ENCODE results near the gene AMPD2. TPM values are rescaled to one million over a fixed set of nuclear protein-coding genes. Genes with fewer than 3 reads are reported as not detected.

AMPD2 gene
- total RNA-seq, 5 donors from 2014 or later (not counting 1 experiment from before 2014, with no cell fraction given) = 90.2 to 285 (median 100) TPM

DNA sequence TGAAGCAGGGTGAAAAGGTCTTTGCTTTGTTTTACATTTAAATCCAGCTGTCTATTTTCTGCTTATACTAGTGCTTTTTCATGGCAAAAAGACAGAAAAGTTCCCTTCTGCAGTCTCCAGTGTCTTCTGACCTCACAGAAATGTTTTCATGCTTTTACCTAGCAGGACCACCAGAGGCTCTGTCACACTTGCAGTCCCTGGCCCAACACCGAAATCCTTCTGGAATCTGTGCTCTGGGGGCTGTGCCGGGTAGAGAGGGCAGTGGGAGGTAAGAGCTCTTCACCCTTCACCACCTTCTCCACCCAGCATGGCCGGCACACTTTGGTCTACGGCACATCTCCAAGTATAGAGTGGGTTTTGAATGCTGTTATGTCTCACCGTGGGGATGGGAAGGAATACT is 21.0 kb upstream of the AMPD2 start:
- H3K36me3 ChIP-seq (ENCODE audit: control insufficient read depth in 2 of 2, extremely low read depth in 1 of 2, insufficient read depth in 1 of 2, low read length in 1 of 2) = peaks cover 0 to 17% of the 10 kb centered on the region in 2 donors
- no CpG with 5 or more reads among the region's 5 CpGs for WGBS (ENCODE audit: insufficient coverage)

DNA sequence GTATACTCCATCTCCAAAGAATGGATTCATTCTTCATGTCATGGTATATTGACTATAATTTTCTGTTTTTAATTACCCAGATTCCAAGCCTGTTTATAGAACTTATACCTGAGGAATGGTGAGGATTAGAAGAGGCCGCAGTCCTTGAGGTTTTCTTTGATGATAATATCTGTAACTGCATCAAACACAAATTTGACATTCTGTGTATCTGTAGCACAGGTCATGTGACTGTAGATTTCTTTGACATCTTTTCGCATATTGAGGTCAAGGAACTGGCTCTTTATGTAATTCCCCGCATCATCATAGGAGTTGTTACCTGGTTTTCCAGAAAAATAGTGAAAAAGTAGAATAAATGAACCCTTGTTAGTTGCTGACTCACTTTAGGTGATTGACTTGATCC is 16.4 kb upstream of the AMPD2 start:
- DNase-seq = peak in 1 of 35 experiments; percentile 39
- no peak overlapping the region for H3K4me3 ChIP-seq (ENCODE audit: control insufficient read depth in 1 of 2, extremely low read depth in 1 of 2, low read length in 1 of 2)
- no peaks in the 10 kb centered on the region for H3K27me3 ChIP-seq (replicated peaks in 1 of 2; ENCODE audit: control insufficient read depth in 2 of 2, extremely low read depth in 1 of 2, insufficient read depth in 2 of 2, low read length in 1 of 2)
- H3K4me3 Mint-ChIP-seq = no peak overlapping the region
- peak in 3 of 4 experiments; percentile 26 to 81 (median 61) for ATAC-seq (replicated peaks in 1 of 4)
- no peaks in the 10 kb centered on the region for H3K27me3 Mint-ChIP-seq
- H3K4me1 Mint-ChIP-seq = peaks cover 20 to 25% (median 22%) of the 10 kb centered on the region in 3 donors
- H3K9me3 ChIP-seq = no peaks in the 10 kb centered on the region
- no CpG with 5 or more reads among the region's 3 CpGs for WGBS (ENCODE audit: insufficient coverage)
- CTCF ChIA-PET = no interaction called here
- peaks cover 8% of the 10 kb centered on the region for H3K36me3 Mint-ChIP-seq
- POLR2A ChIA-PET = no interaction called here
- H3K36me3 ChIP-seq (ENCODE audit: control insufficient read depth in 2 of 2, extremely low read depth in 1 of 2, insufficient read depth in 1 of 2, low read length in 1 of 2) = no peaks in the 10 kb centered on the region
- no peak overlapping the region for H3K27ac ChIP-seq (ENCODE audit: low read length)
- H3K27ac Mint-ChIP-seq = peak overlapping the region in 1 of 2 donors; percentile 67
- H3K9me3 Mint-ChIP-seq = no peaks in the 10 kb centered on the region
- peaks cover 0 to 7% of the 10 kb centered on the region in 2 experiments for H3K4me1 ChIP-seq (ENCODE audit: control insufficient read depth in 1 of 2, extremely low read depth in 1 of 2, insufficient read depth in 2 of 2, low read length in 2 of 2)

More for the DNA sequence above, 21.0 kb upstream of the AMPD2 start:
- ATAC-seq (replicated peaks in 1 of 4) (no peak), DNase-seq (no peak)
- Mint-ChIP-seq H3K36me3 (peaks cover 24% of the 10 kb centered on the region), H3K4me3 (no peak overlapping the region), H3K27me3 (no peaks in the 10 kb centered on the region), H3K9me3 (no peaks in the 10 kb centered on the region), H3K27ac (peak overlapping the region in 1 of 2 donors; percentile 22), H3K4me1 (peaks cover 18 to 22% (median 18%) of the 10 kb centered on the region in 3 donors)
- Histone ChIP-seq H3K4me1 (ENCODE audit: control insufficient read depth in 1 of 2, extremely low read depth in 1 of 2, insufficient read depth in 2 of 2, low read length in 2 of 2) (peaks cover 0 to 3% of the 10 kb centered on the region in 2 experiments), H3K4me3 (ENCODE audit: control insufficient read depth in 1 of 2, extremely low read depth in 1 of 2, low read length in 1 of 2) (no peak overlapping the region), H3K9me3 (no peaks in the 10 kb centered on the region), H3K27me3 (replicated peaks in 1 of 2; ENCODE audit: control insufficient read depth in 2 of 2, extremely low read depth in 1 of 2, insufficient read depth in 2 of 2, low read length in 1 of 2) (no peaks in the 10 kb centered on the region), H3K27ac (ENCODE audit: low read length) (no peak overlapping the region)
- CTCF ChIA-PET = interaction anchor here in 1 of 2 donors (0.9 kb wide), 1 partner anchor 50 kb away, joined by 3 read pairs; the partner anchor contains the start of gene GNAI3
- POLR2A ChIA-PET = no interaction called here

DNA sequence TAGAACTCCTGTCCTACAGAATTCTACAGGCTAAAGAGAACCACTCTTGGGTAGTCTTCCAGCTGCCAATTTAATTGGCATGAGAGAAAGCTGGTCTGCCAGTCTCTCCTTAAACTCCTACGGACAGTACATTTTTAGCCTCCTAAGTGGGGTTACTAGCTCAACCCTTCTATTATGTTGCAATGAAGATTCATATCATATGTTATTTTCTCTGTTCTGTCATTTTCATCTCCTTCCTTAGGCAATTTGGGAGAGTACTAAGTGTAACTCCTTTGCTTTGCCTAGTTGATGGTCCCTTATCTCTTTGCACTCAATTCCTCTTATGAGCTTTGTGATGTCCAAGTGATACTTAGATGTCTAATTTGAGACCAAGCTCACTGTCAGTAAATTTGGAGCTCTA is 14.3 kb upstream of the AMPD2 start:
- ATAC-seq (replicated peaks in 1 of 4) (no peak), DNase-seq (no peak)
- Histone ChIP-seq H3K27me3 (replicated peaks in 1 of 2; ENCODE audit: control insufficient read depth in 2 of 2, extremely low read depth in 1 of 2, insufficient read depth in 2 of 2, low read length in 1 of 2) (no peaks in the 10 kb centered on the region), H3K27ac (ENCODE audit: low read length) (no peak overlapping the region), H3K4me1 (ENCODE audit: control insufficient read depth in 1 of 2, extremely low read depth in 1 of 2, insufficient read depth in 2 of 2, low read length in 2 of 2) (peaks cover 0 to 7% of the 10 kb centered on the region in 2 experiments), H3K9me3 (no peaks in the 10 kb centered on the region), H3K36me3 (ENCODE audit: control insufficient read depth in 2 of 2, extremely low read depth in 1 of 2, insufficient read depth in 1 of 2, low read length in 1 of 2) (no peaks in the 10 kb centered on the region), H3K4me3 (ENCODE audit: control insufficient read depth in 1 of 2, extremely low read depth in 1 of 2, low read length in 1 of 2) (no peak overlapping the region)
- Mint-ChIP-seq H3K27me3 (no peaks in the 10 kb centered on the region), H3K4me1 (peaks cover 18 to 22% (median 21%) of the 10 kb centered on the region in 3 donors), H3K36me3 (no peaks in the 10 kb centered on the region), H3K9me3 (no peaks in the 10 kb centered on the region), H3K27ac (no peak overlapping the region), H3K4me3 (no peak overlapping the region)
- POLR2A ChIA-PET = interaction anchor here in 1 of 2 donors (0.6 kb wide), 1 partner anchor 37 kb away, joined by 9 read pairs; no protein-coding TSS in a partner anchor
- CTCF ChIA-PET = interaction anchor here (0.6 to 1.4 kb wide), 4 partner anchors 8 to 35 kb away, joined by 3 to 10 read pairs (median 4); no protein-coding TSS in a partner anchor
- WGBS (ENCODE audit: insufficient coverage) = no CpG with 5 or more reads among the region's 1 CpG

DNA sequence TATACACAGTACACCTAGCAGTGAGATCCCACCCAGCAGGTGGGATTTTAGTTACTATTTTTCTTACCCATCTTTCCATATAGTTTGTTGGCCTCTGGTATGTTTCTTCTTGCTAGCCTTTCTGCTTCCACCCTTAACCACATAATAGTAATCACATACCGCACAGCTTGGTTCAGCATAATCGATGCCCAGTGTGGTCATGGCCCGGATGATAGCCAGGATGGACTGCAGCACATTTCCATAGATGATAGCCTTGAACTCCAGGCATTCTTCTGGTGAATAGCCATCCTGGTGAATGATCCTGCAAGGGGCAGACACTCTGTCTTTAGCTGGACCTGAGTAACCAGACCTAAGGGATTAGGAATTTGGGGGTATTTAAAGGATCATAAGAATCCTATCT is 9.8 kb upstream of the AMPD2 start:
- 93% methylated on average over 3 of the region's 3 CpGs for WGBS (ENCODE audit: insufficient coverage)
- Mint-ChIP-seq H3K4me1 (no peaks in the 10 kb centered on the region), H3K9me3 (no peaks in the 10 kb centered on the region), H3K4me3 (no peak overlapping the region), H3K27ac (no peak overlapping the region), H3K27me3 (no peaks in the 10 kb centered on the region), H3K36me3 (no peaks in the 10 kb centered on the region)
- no peak overlapping the region for H3K27ac ChIP-seq (ENCODE audit: low read length)
- H3K9me3 ChIP-seq = no peaks in the 10 kb centered on the region
- ChIA-PET POLR2A (interaction anchor here in 1 of 2 donors (0.6 kb wide), 1 partner anchor 206 kb away, joined by 3 read pairs; no protein-coding TSS in a partner anchor), CTCF (no interaction called here)
- no peak for ATAC-seq (replicated peaks in 1 of 4)
- H3K27me3 ChIP-seq (replicated peaks in 1 of 2; ENCODE audit: control insufficient read depth in 2 of 2, extremely low read depth in 1 of 2, insufficient read depth in 2 of 2, low read length in 1 of 2) = no peaks in the 10 kb centered on the region
- H3K36me3 ChIP-seq (ENCODE audit: control insufficient read depth in 2 of 2, extremely low read depth in 1 of 2, insufficient read depth in 1 of 2, low read length in 1 of 2) = no peaks in the 10 kb centered on the region
- DNase-seq = no peak
- H3K4me1 ChIP-seq (ENCODE audit: control insufficient read depth in 1 of 2, extremely low read depth in 1 of 2, insufficient read depth in 2 of 2, low read length in 2 of 2) = no peaks in the 10 kb centered on the region
- H3K4me3 ChIP-seq (ENCODE audit: control insufficient read depth in 1 of 2, extremely low read depth in 1 of 2, low read length in 1 of 2) = no peak overlapping the region

DNA sequence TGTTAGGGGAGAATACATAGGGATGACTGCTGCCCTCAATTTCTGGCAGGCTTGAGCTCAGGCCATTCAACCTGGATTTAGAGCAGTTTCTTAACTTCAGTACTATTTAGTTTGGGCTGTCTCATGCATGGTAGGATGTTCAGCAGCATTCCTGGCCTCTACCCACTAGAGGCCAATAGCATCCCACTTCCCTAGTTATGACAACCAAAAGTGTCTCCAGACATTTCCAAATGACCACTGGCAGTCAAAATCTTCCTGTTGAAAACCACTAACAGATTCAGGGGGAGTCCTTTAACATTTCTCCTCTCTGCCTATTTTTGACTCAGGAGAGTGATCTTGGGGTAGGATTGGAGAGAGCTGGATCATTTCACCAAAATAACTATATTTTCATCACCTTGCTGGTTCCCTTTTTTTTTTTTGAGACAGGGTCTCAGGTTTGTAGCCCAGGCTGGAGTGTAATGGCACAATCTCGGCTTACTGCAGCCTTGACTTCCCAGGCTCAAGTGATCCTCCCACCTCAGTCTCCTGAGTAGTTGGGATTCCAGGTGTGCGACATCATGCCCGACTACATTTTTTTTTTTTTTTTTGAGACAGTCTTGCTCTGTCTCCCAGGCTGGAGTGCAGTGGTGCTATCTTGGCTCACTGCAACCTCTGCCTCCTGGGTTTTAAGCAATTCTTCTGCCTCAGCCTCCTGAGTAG is 8.9 kb upstream of the AMPD2 start:
- ChIA-PET CTCF (interaction anchor here (0.6 to 0.7 kb wide), 3 partner anchors 50 to 1854 kb away, joined by 3 to 4 read pairs (median 3); no protein-coding TSS in a partner anchor), POLR2A (interaction anchor here in 1 of 2 donors (1.2 kb wide), 1 partner anchor 30 kb away, joined by 5 read pairs; no protein-coding TSS in a partner anchor)
- peaks cover under 1 to 3% of the 10 kb centered on the region in 2 experiments for H3K4me1 ChIP-seq (ENCODE audit: control insufficient read depth in 1 of 2, extremely low read depth in 1 of 2, insufficient read depth in 2 of 2, low read length in 2 of 2)
- H3K9me3 ChIP-seq = no peaks in the 10 kb centered on the region
- ATAC-seq (replicated peaks in 1 of 4) = no peak
- H3K27ac ChIP-seq (ENCODE audit: low read length) = no peak overlapping the region
- no peak for DNase-seq
- H3K4me1 Mint-ChIP-seq = peaks cover 1 to 3% (median 2%) of the 10 kb centered on the region in 3 donors
- no peaks in the 10 kb centered on the region for H3K36me3 Mint-ChIP-seq
- no peaks in the 10 kb centered on the region for H3K9me3 Mint-ChIP-seq
- H3K4me3 Mint-ChIP-seq = no peak overlapping the region
- no peak overlapping the region for H3K27ac Mint-ChIP-seq
- H3K4me3 ChIP-seq (ENCODE audit: control insufficient read depth in 1 of 2, extremely low read depth in 1 of 2, low read length in 1 of 2) = no peak overlapping the region
- no peaks in the 10 kb centered on the region for H3K27me3 ChIP-seq (replicated peaks in 1 of 2; ENCODE audit: control insufficient read depth in 2 of 2, extremely low read depth in 1 of 2, insufficient read depth in 2 of 2, low read length in 1 of 2)
- H3K27me3 Mint-ChIP-seq = no peaks in the 10 kb centered on the region
- WGBS (ENCODE audit: insufficient coverage) = 95% methylated on average over 3 of the region's 3 CpGs
- no peaks in the 10 kb centered on the region for H3K36me3 ChIP-seq (ENCODE audit: control insufficient read depth in 2 of 2, extremely low read depth in 1 of 2, insufficient read depth in 1 of 2, low read length in 1 of 2)

DNA sequence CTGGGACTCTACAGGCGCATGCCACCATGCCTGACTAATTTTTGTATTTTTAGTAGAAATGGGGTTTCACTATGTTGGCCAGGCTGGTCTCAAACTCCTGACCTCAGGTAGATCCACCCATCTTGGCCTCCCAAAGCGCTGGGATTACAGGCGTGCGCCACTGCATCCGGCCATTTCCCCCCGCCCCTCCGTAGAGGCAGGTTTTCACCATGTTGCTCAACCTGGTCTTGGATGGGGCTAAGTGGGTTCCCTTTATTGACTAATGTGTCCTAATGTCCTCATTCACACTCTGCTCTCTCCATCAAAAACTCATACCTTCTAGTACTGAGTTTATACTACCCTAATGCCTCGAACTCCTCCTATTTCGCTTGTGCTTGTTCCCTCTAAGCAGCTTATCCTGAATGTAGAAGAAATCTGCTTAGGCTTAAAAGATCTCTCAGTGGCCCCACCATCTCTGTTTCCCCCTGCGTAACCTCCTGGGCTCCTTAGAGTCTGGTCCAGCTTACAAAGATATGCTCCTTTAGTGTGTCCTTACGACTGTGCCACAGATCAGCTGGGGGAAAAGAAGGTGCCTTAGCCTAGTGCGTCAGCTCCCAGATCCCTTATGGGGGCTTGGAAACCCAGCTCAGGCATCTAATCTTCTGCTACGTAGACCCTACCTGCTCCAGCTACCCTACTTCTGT is 8.2 kb upstream of the AMPD2 start:
- Histone ChIP-seq H3K4me3 (ENCODE audit: control insufficient read depth in 1 of 2, extremely low read depth in 1 of 2, low read length in 1 of 2) (no peak overlapping the region), H3K9me3 (no peaks in the 10 kb centered on the region), H3K27ac (ENCODE audit: low read length) (no peak overlapping the region), H3K27me3 (replicated peaks in 1 of 2; ENCODE audit: control insufficient read depth in 2 of 2, extremely low read depth in 1 of 2, insufficient read depth in 2 of 2, low read length in 1 of 2) (no peaks in the 10 kb centered on the region), H3K36me3 (ENCODE audit: control insufficient read depth in 2 of 2, extremely low read depth in 1 of 2, insufficient read depth in 1 of 2, low read length in 1 of 2) (no peaks in the 10 kb centered on the region), H3K4me1 (ENCODE audit: control insufficient read depth in 1 of 2, extremely low read depth in 1 of 2, insufficient read depth in 2 of 2, low read length in 2 of 2) (peaks cover 3 to 8% of the 10 kb centered on the region in 2 experiments)
- H3K36me3 Mint-ChIP-seq = no peaks in the 10 kb centered on the region
- peaks cover 8 to 9% (median 9%) of the 10 kb centered on the region in 3 donors for H3K4me1 Mint-ChIP-seq
- no peaks in the 10 kb centered on the region for H3K9me3 Mint-ChIP-seq
- H3K27me3 Mint-ChIP-seq = no peaks in the 10 kb centered on the region
- no peak overlapping the region for H3K4me3 Mint-ChIP-seq
- POLR2A ChIA-PET = interaction anchor here in 1 of 2 donors (1.2 kb wide), 1 partner anchor 31 kb away, joined by 5 read pairs; no protein-coding TSS in a partner anchor
- no peak for ATAC-seq (replicated peaks in 1 of 4)
- no peak for DNase-seq
- CTCF ChIA-PET = interaction anchor here in 1 of 2 donors (0.7 kb wide), 2 partner anchors 50 to 1854 kb away, joined by 3 to 4 read pairs; no protein-coding TSS in a partner anchor
- no peak overlapping the region for H3K27ac Mint-ChIP-seq
- WGBS (ENCODE audit: insufficient coverage) = 100% methylated on average over 4 of the region's 13 CpGs

Measured in T-cell (primary cell).